ENCODE data around the gene F2RL3.
"Not testable (repeated sequence)": the region's sequence is repeated elsewhere in the genome, so short reads cannot be mapped to it uniquely, and the experiment has no call there.

Gene F2RL3

GRCh38 chr19:16888629-16889365 is at the start of gene F2RL3:
Gene F2RL3, plus strand, starts transcription at chr19:16888999. Its CDS starts 191 bp downstream, at chr19:16889190.
- no peak for DNase-seq

DNA sequence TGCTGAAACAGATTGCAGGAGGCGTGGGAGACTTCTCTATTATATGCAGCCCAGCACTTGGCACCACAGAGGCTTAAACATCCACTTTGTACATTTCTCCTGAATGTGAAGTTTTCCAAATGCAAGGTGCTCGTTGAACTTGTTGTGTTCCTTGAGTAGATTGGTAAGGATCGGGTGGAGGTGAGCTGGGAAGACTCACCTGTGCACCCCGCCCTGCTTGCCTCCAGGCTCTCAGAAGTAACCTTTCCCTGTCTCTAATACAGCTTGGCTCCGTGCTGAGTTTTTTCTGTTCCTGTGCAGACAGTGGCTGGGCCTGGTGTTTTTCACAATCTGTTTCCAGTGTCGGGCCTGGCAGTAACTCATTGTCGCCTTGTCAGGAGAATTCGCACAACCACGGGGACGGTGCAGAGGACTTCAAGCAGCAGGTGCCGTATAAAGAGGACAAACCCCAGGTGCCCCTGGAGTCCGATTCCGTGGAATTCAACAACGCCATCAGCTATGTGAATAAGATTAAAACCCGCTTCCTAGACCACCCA is 47.3 kb upstream of the F2RL3 start:
- DNase-seq: no peak

GRCh38 chr19:16846901-16847300 is 41.9 kb upstream of the F2RL3 start:
- DNase-seq: no peak

- no peak for DNase-seq
These were observed 41.4 kb upstream of the F2RL3 start for GRCh38 chr19:16847430-16847829.

- DNase-seq: no peak
These were observed 39.6 kb upstream of the F2RL3 start for GRCh38 chr19:16849168-16849567.

- DNase-seq: no peak
These were observed 38.7 kb upstream of the F2RL3 start for GRCh38 chr19:16850133-16850532.

DNA sequence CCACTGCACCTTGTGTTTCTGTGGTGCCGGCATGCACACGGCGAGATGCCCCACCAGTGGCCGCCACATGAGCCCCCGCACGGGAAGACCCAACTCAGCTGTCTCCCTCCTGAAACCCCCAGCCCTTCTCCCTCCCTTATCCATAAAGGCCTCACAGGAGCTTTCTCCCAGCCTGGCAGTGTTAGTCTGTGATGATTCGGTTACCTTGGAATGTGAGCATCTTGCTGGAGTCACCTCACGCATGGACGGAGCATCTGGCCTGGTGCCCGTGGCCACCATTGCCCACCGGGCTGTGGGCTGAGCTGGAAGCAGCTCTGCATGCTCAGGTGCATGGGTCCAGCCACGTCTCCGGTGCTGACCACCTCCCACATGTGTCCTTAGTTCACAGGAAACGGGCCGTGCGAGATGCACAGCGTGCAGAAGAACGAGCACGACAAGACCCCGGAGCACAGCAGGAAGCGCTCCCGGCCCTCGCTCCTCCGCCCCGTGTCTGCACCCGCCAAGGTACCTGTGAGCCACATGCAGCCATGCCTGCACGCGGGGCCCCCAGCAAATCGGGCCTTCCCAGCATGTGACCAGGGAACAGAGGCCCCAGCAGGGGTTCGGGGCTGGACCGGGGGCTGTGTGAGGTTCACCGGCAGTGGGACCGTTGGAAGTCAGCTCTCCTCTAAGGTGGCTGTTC is 37.6 kb upstream of the F2RL3 start:
- no peak for DNase-seq

GRCh38 chr19:16853066-16853465 is 35.7 kb upstream of the F2RL3 start:
- DNase-seq: no peak

GRCh38 chr19:16856091-16856490 is 32.7 kb upstream of the F2RL3 start:
- DNase-seq: no peak

- DNase-seq: no peak
These were observed 29.2 kb upstream of the F2RL3 start for GRCh38 chr19:16859626-16860025.

- no peak for DNase-seq
These were observed 28.7 kb upstream of the F2RL3 start for GRCh38 chr19:16860118-16860517.

DNA sequence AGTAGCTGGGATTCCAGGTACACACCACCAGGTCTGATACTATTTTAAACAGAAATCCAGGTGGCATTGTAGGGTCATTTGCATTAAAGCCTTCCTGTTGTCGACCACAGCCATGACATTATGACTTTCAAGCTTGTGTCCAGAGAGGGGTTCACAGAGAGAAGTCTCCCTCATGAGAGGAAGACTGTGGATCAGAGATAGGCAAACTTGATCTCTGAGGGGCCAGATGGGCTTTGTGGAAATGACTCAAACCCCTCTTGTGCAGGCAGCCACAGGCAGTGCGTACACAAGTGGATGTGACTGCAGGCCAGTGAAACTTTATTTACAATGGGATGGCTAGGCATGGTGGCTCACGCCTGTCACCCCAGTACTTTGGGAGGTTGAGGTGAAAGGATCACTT is 27.8 kb upstream of the F2RL3 start:
- DNase-seq: no peak

- DNase-seq: no peak
These were observed 27.0 kb upstream of the F2RL3 start for GRCh38 chr19:16861834-16862233.

GRCh38 chr19:16862826-16863415 is 25.9 kb upstream of the F2RL3 start:
- no peak for DNase-seq

GRCh38 chr19:16867211-16867610 is 21.6 kb upstream of the F2RL3 start:
- DNase-seq: no peak

- no peak for DNase-seq
These were observed 20.2 kb upstream of the F2RL3 start for GRCh38 chr19:16868423-16869130.

DNA sequence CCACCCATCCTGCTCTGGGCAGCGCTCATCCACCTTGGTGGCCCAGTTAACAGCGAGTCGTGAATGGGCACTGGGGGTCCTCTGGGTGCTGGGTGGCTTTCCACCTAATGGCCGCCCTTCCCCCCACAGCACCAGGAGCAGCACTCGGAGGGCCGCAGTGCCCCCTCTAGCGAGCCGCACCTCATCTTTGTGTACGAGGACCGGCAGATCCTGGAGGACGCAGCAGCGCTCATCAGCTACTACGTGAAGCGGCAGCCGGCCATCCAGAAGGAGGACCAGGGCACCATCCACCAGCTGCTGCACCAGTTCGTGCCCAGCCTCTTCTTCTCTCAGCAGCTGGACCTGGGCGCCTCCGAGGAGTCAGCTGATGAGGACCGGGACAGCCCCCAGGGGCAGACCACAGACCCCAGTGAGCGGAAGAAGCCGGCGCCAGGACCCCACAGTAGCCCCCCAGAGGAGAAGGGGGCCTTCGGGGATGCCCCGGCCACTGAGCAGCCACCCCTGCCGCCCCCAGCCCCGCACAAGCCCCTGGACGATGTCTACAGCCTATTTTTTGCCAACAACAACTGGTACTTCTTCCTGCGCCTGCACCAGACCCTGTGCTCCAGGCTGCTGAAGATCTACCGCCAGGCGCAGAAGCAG is 19.3 kb upstream of the F2RL3 start:
- DNase-seq: no peak

DNA sequence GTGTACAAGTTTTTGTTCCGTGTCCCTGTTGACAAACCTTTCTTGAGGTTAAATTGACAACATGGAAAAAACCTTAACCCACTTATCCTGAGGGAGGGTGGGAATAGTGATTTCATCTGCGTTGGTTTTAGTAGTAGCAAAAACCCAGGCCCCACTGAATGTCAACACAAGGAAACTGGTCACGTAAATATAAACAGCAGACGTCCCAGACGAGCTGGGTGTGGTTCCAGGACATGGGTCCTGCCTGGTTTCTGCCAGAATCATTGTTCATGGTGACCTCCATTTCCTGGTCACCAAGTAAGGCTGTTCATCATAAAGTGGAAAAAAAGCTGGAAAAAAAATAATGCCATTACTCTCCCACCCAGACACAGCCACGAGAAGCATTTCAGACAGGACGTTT is 16.9 kb upstream of the F2RL3 start:
- DNase-seq: no peak

DNA sequence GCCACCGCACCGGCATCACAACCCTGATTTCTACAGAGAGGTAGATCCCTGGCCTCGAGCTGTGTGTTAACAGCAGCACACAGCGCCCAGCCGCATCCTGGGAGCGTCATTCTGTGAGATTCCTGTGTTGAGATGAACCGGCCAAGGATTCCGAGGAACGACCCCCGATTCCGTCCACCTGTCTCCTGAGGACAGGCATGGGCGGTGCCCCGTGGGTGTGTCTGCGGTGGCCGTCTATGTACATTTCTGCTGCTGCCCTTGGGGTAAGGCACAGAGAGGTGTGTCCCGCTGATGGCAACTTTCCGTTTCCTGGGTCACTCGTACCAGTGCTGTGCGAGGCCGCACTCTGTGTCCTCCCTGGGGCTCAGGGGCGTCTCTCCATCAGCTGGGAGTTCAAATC is 16.1 kb upstream of the F2RL3 start:
- no peak for DNase-seq

- DNase-seq: no peak
These were observed 15.2 kb upstream of the F2RL3 start for GRCh38 chr19:16873594-16873993.

DNA sequence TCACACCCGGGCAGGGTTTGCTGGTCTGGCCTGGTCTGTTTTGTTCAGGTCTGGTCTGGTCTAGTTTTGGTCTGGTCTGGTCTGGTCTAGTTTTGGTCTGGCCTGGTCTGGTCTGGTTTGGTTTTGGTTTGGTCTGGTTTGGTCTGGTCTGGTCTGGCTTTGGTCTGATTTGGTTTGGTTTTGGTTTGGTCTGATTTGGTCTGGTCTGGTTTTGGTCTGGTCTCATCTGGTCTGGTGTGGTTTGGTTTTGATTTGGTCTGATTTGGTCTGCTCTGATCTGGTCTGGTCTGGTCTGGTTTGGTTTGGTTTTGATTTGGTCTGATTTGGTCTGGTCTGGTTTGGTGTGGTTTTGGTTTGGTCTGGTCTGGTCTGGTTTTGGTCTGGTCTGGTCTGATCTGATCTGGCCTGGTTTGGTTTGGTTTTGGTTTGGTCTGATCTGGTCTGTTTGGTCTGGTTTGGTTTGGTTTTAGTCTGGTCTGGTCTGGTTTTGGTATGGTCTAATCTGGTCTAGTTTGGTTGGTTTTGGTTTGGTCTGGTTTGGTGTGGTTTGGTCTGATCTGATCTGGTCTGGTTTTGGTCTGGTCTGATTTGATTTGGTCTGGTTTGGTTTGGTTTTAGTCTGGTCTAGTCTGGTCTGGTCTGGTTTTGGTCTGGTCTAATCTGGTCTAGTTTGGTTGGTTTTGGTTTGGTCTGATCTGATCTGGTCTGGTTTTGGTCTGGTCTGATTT is 14.4 kb upstream of the F2RL3 start:
- no peak for DNase-seq

GRCh38 chr19:16874978-16875299 is 13.9 kb upstream of the F2RL3 start:
- DNase-seq: not testable (repeated sequence)

Measured in NCI-H526 treated with DMSO at 0.1 percent for 48 hours (cell line).